A673 (cell line): ENCODE results near the gene ITPA. TPM values are rescaled to one million over a fixed set of nuclear protein-coding genes. Genes with fewer than 3 reads are reported as not detected.
A peak's percentile ranks its signal among the peaks of the same experiment; 100 is the strongest.

Experiments used
- BruUV-seq: library from RNA; stranded (reverse); fragments of 400-500 nt; replicated peaks from 2 replicates; lab custom pipeline; 2021; lab: Mats Ljungman, UMichigan
- CTCF ChIA-PET: fragments of 300-600 bp; sonication (Branson Sonifier 250); formaldehyde crosslinking; loops from one replicate; lab custom pipeline; 2022; ENCODE audit warnings: antibody characterized with exemption; lab: Charles Lee
- POLR2A ChIA-PET: fragments of 300-600 bp; sonication (Branson Sonifier 250); formaldehyde crosslinking; loops from one replicate; lab custom pipeline; 2022; ENCODE audit warnings: antibody characterized with exemption; ENCODE audit not compliant: low non-redundant PET; lab: Charles Lee
- DNase-seq: peaks from one replicate; pipeline ENCODE4 v3.0.0-alpha.2; 2015; ENCODE audit warnings: low spot score
- H3K27ac ChIP-seq: fragments of 200-600 bp; sonication (generic); 2 replicates; pipeline ENCODE4 v1.5.1; 2016; ENCODE audit warnings: mixed run types, low read depth, mild to moderate bottlenecking, mixed read lengths, antibody characterized with exemption, low read length; ENCODE audit not compliant: poor library complexity, severe bottlenecking
- H3K27me3 ChIP-seq: fragments of 200-600 bp; sonication (generic); replicated peaks from 2 replicates; pipeline ENCODE4 v1.6.1; 2017; ENCODE audit warnings: mixed run types, low read depth, mild to moderate bottlenecking, mixed read lengths, antibody characterized with exemption, low read length; ENCODE audit not compliant: insufficient read depth, poor library complexity
- H3K36me3 ChIP-seq: fragments of 200-600 bp; sonication (generic); 2 replicates; pipeline ENCODE4 v1.6.1; 2016; ENCODE audit warnings: mixed run types, mild to moderate bottlenecking, mixed read lengths, antibody characterized with exemption, low read length; ENCODE audit not compliant: insufficient read depth, poor library complexity, severe bottlenecking
- H3K4me1 ChIP-seq: fragments of 200-600 bp; sonication (generic); 2 replicates; pipeline ENCODE4 v1.6.1; 2017; ENCODE audit warnings: mixed run types, mild to moderate bottlenecking, mixed read lengths, antibody characterized with exemption, low read length; ENCODE audit not compliant: insufficient read depth, poor library complexity, severe bottlenecking
- H3K4me3 ChIP-seq: fragments of 200-600 bp; sonication (generic); 2 replicates; pipeline ENCODE4 v1.5.1; 2016; ENCODE audit warnings: low read depth, mixed run types, mild to moderate bottlenecking, mixed read lengths, low read length; ENCODE audit not compliant: poor library complexity, severe bottlenecking
- H3K9me3 ChIP-seq: fragments of 200-600 bp; sonication (generic); 2 replicates; pipeline ENCODE4 v1.6.1; 2016; ENCODE audit warnings: mixed run types, low read depth, mild to moderate bottlenecking, mixed read lengths, antibody characterized with exemption, low read length; ENCODE audit not compliant: poor library complexity, severe bottlenecking
- EZH2 ChIP-seq: fragments of 200-600 bp; sonication (generic); IDR thresholded peaks from 2 replicates; pipeline ENCODE4 v1.6.1; 2017; ENCODE audit warnings: borderline replicate concordance, low read depth, mild to moderate bottlenecking, mixed read lengths, antibody characterized with exemption, low read length; ENCODE audit not compliant: poor library complexity, severe bottlenecking
- intact Hi-C: fragments of 100-400 bp; cut with micrococcal nuclease; formaldehyde crosslinking; loops from one replicate; pipeline ENCODE4 v1.10.0; 2022; ENCODE audit not compliant: unreplicated experiment
- total RNA-seq: library from RNA; stranded (reverse); gene quantifications from 2 replicates; pipeline ENCODE4 v1.2.3, GENCODE V29; 2021
- TF ChIP-seq, protein P1 (sequence below): fragments of 300-800, 200-600 bp; sonication (generic); conservative IDR thresholded peaks from 2 replicates; pipeline ENCODE4 v1.5.1; 2017; ENCODE audit warnings: low read depth, mild to moderate bottlenecking, antibody characterized with exemption, low read length, moderate library complexity, mixed read lengths

ITPA gene
- total RNA-seq, 1 experiment from 2014 or later: 81.3 TPM

DNA sequence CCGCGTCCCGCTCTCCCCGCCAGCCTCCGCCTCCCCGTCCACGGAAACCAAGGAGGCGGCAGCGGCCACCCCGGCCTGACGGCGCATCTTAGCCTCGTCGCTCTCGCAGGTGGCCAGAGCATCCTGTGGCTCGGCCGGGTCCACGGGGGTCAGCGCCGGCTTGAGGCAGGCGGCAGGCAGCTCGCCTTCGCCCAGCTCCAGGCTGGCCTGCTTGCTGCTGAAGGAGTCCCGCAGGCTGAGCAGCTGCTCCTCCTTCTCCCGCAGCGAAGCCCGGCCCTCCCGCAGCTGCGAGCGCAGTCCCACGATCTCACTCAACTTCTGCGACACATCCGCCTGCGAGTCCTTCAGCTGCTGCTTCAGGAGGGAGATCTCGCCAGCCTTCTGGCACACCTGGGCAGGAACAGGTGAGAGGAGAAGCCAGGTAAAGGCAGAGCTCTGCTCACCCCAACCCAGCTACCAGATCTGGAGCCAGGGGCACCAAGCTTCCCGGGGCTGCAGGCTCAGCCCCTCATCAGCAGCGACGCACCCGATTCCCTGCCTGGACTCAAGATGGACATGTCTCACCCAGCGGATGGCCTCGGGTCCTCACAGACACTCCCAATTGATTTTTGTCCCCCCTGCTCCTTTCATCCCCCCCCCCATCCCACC is 44.4 kb upstream of the ITPA start:
- peak overlapping the region; percentile 35 for H3K4me3 ChIP-seq
- TF ChIP-seq, protein P1, sequence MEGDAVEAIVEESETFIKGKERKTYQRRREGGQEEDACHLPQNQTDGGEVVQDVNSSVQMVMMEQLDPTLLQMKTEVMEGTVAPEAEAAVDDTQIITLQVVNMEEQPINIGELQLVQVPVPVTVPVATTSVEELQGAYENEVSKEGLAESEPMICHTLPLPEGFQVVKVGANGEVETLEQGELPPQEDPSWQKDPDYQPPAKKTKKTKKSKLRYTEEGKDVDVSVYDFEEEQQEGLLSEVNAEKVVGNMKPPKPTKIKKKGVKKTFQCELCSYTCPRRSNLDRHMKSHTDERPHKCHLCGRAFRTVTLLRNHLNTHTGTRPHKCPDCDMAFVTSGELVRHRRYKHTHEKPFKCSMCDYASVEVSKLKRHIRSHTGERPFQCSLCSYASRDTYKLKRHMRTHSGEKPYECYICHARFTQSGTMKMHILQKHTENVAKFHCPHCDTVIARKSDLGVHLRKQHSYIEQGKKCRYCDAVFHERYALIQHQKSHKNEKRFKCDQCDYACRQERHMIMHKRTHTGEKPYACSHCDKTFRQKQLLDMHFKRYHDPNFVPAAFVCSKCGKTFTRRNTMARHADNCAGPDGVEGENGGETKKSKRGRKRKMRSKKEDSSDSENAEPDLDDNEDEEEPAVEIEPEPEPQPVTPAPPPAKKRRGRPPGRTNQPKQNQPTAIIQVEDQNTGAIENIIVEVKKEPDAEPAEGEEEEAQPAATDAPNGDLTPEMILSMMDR: no peak
- TF ChIP-seq EZH2: no peak
- ChIA-PET POLR2A (interaction anchor here (0.8 kb wide), 1 partner anchor 99 kb away, joined by 5 read pairs; no protein-coding TSS in a partner anchor), CTCF (no interaction called here)
- no peaks in the 10 kb centered on the region for H3K36me3 ChIP-seq
- no peak for DNase-seq
- peaks cover 10% of the 10 kb centered on the region for H3K4me1 ChIP-seq
- intact Hi-C loops: no loop called here
- H3K9me3 ChIP-seq: no peaks in the 10 kb centered on the region
- BruUV-seq: no TSS peak
- H3K27me3 ChIP-seq: no peaks in the 10 kb centered on the region
- H3K27ac ChIP-seq: no peak overlapping the region

DNA sequence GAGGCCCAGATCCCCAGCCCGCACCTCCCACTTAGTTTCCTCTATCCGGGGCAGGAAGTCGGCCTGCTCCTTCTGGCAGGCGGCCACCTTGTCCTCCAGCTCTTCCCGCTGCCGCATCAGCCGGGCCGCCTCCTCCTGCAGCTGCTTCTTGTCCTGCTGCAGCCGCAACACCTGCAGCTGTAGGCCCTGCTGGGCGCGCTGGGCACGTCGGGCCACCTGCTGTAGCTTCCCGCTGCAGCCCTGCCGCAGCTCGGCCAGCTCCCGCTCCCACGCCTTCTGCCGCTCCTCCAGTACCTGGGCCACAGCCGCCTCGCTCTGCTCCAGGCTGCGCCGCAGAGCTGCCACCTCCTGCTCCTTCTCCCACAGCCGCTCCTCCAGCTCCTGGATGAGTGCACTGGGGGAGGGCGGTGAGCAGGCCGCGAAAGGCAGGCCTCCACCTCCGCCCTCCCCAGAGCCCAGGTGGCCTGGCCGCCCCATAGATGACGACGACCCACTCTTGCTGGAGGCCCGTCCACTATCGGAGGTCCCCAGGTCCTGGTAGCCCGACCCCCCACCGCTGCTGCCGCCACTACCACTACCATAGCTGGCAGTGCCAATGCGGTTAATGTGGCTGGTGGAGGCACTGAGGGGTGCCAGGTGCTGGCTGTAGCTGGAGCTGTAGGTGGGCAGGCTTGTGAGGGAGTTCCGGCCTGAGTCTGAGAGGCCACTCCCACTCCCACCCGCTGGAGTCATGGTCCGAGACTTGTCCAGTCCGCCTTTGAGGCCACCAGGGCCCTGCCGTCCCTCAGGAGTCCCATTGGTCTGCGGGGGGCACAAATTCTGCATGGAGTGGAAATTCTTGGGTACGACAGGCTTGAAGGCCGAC is 43.6 kb upstream of the ITPA start:
- no TSS peak for BruUV-seq
- TF ChIP-seq EZH2: no peak
- TF ChIP-seq, protein P1: no peak
- intact Hi-C loops: no loop called here
- CTCF ChIA-PET: no interaction called here
- POLR2A ChIA-PET: interaction anchor here (0.8 kb wide), 1 partner anchor 98 kb away, joined by 5 read pairs; no protein-coding TSS in a partner anchor
- Histone ChIP-seq H3K4me3 (peak overlapping the region; percentile 35), H3K9me3 (no peaks in the 10 kb centered on the region), H3K4me1 (peaks cover 10% of the 10 kb centered on the region), H3K36me3 (no peaks in the 10 kb centered on the region), H3K27me3 (no peaks in the 10 kb centered on the region), H3K27ac (no peak overlapping the region)
- peak; percentile 65 for DNase-seq

DNA sequence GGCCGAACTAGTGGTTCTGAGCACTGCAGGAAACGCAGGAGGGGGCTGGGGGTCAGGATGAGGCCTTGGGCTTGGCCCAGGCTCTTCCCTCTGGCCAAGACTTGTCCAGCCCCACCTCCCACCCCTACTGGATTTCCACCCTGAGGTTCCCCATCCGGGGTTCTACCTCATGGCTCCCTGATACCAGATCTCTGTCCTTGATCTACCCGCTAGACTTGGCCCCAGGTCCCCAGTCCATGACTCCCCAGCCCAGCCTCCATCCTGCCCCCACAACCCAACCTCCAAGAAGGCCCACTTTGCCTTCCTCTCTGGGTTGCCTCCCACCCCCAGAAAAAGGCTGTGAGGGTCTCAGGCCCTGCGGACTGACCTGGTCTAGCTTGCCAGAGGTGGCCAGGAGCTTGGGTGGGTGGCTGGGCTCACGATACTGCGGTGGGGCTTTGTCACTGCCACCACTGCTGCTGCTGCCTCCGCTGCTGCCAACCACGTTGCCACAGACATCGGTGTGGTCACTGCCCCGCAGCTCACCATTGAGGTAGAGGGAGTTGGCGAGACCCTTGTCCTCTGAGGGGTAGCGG is 42.9 kb upstream of the ITPA start:
- TF ChIP-seq, protein P1: no peak
- no peak for TF ChIP-seq EZH2
- Histone ChIP-seq H3K9me3 (no peaks in the 10 kb centered on the region), H3K4me3 (no peak overlapping the region), H3K4me1 (peaks cover 10% of the 10 kb centered on the region), H3K27ac (no peak overlapping the region), H3K36me3 (no peaks in the 10 kb centered on the region), H3K27me3 (no peaks in the 10 kb centered on the region)
- BruUV-seq: no TSS peak
- no peak for DNase-seq
- intact Hi-C loops: no loop called here
- ChIA-PET CTCF (no interaction called here), POLR2A (no interaction called here)
